A549 (cell line): ENCODE data around the gene TMOD4. TPM values are rescaled to one million over a fixed set of nuclear protein-coding genes. Genes with fewer than 3 reads are reported as not detected.

Experiments
- ATAC-seq, 2 experiments: fragments of 200-7000 bp in 1 of 2; fragments of >200 bp in 1 of 2; cut with Nextera tagmentation in 1 of 2; cut with Tn5 transposase in 1 of 2; 3 replicates each; pipeline versions ENCODE4 v1.8.0 to v1.9.1; 2018 to 2020; ENCODE audit warnings: mild to moderate bottlenecking in 1 of 2, moderate library complexity in 1 of 2
- CTCF ChIA-PET: fragments of 300-600 bp; sonication (Branson Sonifier 250); formaldehyde crosslinking; extraction: SDS; loops from one replicate; lab custom pipeline; 2021; ENCODE audit warnings: antibody characterized with exemption, inconsistent platforms; lab: Yijun Ruan, JAX
- POLR2A ChIA-PET: fragments of 350-600 bp; formaldehyde crosslinking; extraction: SDS; loops from one replicate; lab custom pipeline; 2021; ENCODE audit warnings: antibody characterized with exemption, inconsistent platforms; lab: Yijun Ruan, JAX
- DNase-seq, 2 experiments: peaks; one replicate each; pipeline versions ENCODE4 v3.0.0 to v3.0.0-alpha.2; 2011 to 2016; ENCODE audit warnings: low read depth in 1 of 2, low spot score in 1 of 2
- FAIRE-seq: peaks from 2 replicates; lab custom pipeline; 2011; peaks lifted over from hg19 to GRCh38; lab: Jason Lieb, UNC
- H3K27ac ChIP-seq, 2 experiments: fragments of >200 bp; sonication (Bioruptor Twin); formaldehyde crosslinking; 3 replicates each; pipeline ENCODE4 v1.5.1; 2016 to 2017
- H3K4me1 ChIP-seq: fragments of >200 bp; sonication (Bioruptor Twin); formaldehyde crosslinking; 3 replicates; pipeline ENCODE4 v1.6.1; 2016
- H3K4me2 ChIP-seq: fragments of >200 bp; sonication (Bioruptor Twin); formaldehyde crosslinking; 3 replicates; pipeline ENCODE4 v1.6.1; 2016
- H3K4me3 ChIP-seq: fragments of >200 bp; sonication (Bioruptor Twin); formaldehyde crosslinking; 3 replicates; pipeline ENCODE4 v1.5.1; 2016
- H3K9me3 ChIP-seq: fragments of >200 bp; sonication (Bioruptor Twin); formaldehyde crosslinking; 3 replicates; pipeline ENCODE4 v1.6.1; 2016
- CHD4 ChIP-seq: fragments of 200-600 bp; sonication (generic); IDR thresholded peaks from 2 replicates; pipeline ENCODE4 v1.6.1; 2016; ENCODE audit warnings: antibody characterized with exemption, mild to moderate bottlenecking, borderline replicate concordance
- ELK1 ChIP-seq: fragments of 150-350 bp; IDR thresholded peaks from 2 replicates; pipeline ENCODE4 v1.6.1; 2014; ENCODE audit warnings: low read depth, mild to moderate bottlenecking, low read length
- EP300 ChIP-seq, 2 experiments: fragments of >200 bp; sonication (Bioruptor Twin); formaldehyde crosslinking; IDR thresholded peaks; 2 replicates in 1 of 2; 3 replicates in 1 of 2; pipeline ENCODE4 v1.6.1; 2016 to 2017
- ESRRA ChIP-seq: fragments of 150-350 bp; IDR thresholded peaks from 2 replicates; pipeline ENCODE4 v1.6.1; 2014; ENCODE audit warnings: mild to moderate bottlenecking, low read length, borderline replicate concordance
- HEYL ChIP-seq: fragments of 250-450 bp; sonication (Bioruptor Pico); IDR thresholded peaks from 2 replicates; pipeline ENCODE4 v1.8.0; 2021; ENCODE audit warnings: mild to moderate bottlenecking, moderate library complexity
- HOXA7 ChIP-seq: fragments of 250-450 bp; sonication (Bioruptor Pico); IDR thresholded peaks from 2 replicates; pipeline ENCODE4 v1.5.0; 2020; ENCODE audit warnings: mild to moderate bottlenecking, moderate library complexity
- HOXB5 ChIP-seq: fragments of 250-450 bp; sonication (Bioruptor Pico); IDR thresholded peaks from 2 replicates; pipeline ENCODE4 v1.5.0; 2020; ENCODE audit warnings: mild to moderate bottlenecking, moderate library complexity
- JUN ChIP-seq, 2 experiments: fragments of >200 bp; sonication (Bioruptor Twin); formaldehyde crosslinking; IDR thresholded peaks; 2 replicates in 1 of 2; 3 replicates in 1 of 2; pipeline ENCODE4 v1.6.1; 2016 to 2017
- JUNB ChIP-seq: fragments of >200 bp; sonication (Bioruptor Twin); formaldehyde crosslinking; IDR thresholded peaks from 2 replicates; pipeline ENCODE4 v1.6.1; 2016
- KDM1A ChIP-seq: fragments of 200-600 bp; sonication (generic); IDR thresholded peaks from 2 replicates; pipeline ENCODE4 v1.6.1; 2016; ENCODE audit warnings: low read depth, mild to moderate bottlenecking
- MYC ChIP-seq: IDR thresholded peaks from 2 replicates; pipeline ENCODE4 v1.6.1; 2012; ENCODE audit warnings: mild to moderate bottlenecking, inconsistent platforms, low read length, improper control_type of control experiment, borderline replicate concordance
- NFE2L2 ChIP-seq: fragments of 150-350 bp; conservative IDR thresholded peaks from 2 replicates; pipeline ENCODE4 v1.6.1; 2014; ENCODE audit warnings: low read length
- NPAS2 ChIP-seq: fragments of 250-450 bp; sonication (Bioruptor Pico); IDR thresholded peaks from 2 replicates; pipeline ENCODE4 v1.8.0; 2022; ENCODE audit warnings: mild to moderate bottlenecking, moderate library complexity, borderline replicate concordance
- NR3C1 ChIP-seq: fragments of >200 bp; sonication (Bioruptor Twin); formaldehyde crosslinking; IDR thresholded peaks from 3 replicates; pipeline ENCODE4 v1.6.1; 2017
- POLR2AphosphoS2 ChIP-seq: conservative IDR thresholded peaks from 2 replicates; pipeline ENCODE4 v1.6.1; 2012; ENCODE audit warnings: low read length, improper control_type of control experiment, inconsistent platforms
- SMC3 ChIP-seq: fragments of >200 bp; sonication (Bioruptor Twin); formaldehyde crosslinking; IDR thresholded peaks from 3 replicates; pipeline ENCODE4 v1.6.1; 2018; ENCODE audit warnings: inconsistent platforms
- ZNF302 ChIP-seq: fragments of 250-450 bp; sonication (Bioruptor Pico); IDR thresholded peaks from 2 replicates; pipeline ENCODE4 v1.9.0; 2021; ENCODE audit warnings: inconsistent platforms, mild to moderate bottlenecking, moderate library complexity
- ZSCAN20 ChIP-seq: fragments of 250-450 bp; sonication (Bioruptor Pico); IDR thresholded peaks from 2 replicates; pipeline ENCODE4 v1.8.0; 2022; ENCODE audit warnings: mild to moderate bottlenecking, moderate library complexity
- WGBS: methylation state at CpG from one replicate; pipeline ENCODE4 v1.1.6; 2017; ENCODE audit errors: missing lambda C conversion rate; 5-methylcytosine and 5-hydroxymethylcytosine counted together
- polyA plus RNA-seq, 4 experiments: library from polyadenylated mRNA; depleted of rRNA in 3 of 4; stranded (reverse); fragments of >200 nt; fragmentation: RNase III in 1 of 4; extraction: RNeasy Plus Mini Kit Qiagen cat#74134 plus additional on column Dnase treatment in 1 of 4; gene quantifications; 2 replicates in 3 of 4; 3 replicates in 1 of 4; pipeline ENCODE4 v1.2.3, GENCODE V29; 2011 to 2017
- TF ChIP-seq, protein P1 (sequence below): fragments of >200 bp; sonication (Bioruptor Twin); formaldehyde crosslinking; IDR thresholded peaks from 3 replicates; pipeline ENCODE4 v1.6.1; 2016
- TF ChIP-seq, protein P2 (sequence below): fragments of 250-450 bp; sonication (Bioruptor Pico); IDR thresholded peaks from 2 replicates; pipeline ENCODE4 v1.5.0; 2021; ENCODE audit warnings: mild to moderate bottlenecking, moderate library complexity, borderline replicate concordance
- TF ChIP-seq, protein P3 (sequence below): fragments of >200 bp; sonication (Bioruptor Twin); formaldehyde crosslinking; IDR thresholded peaks from 3 replicates; pipeline ENCODE4 v1.5.1; 2016

The TMOD4 gene
- polyA plus RNA-seq, 2 of the 4 experiments (the other 2 are of a cell fraction), result 0.30 to 0.49 TPM

- POLR2A ChIA-PET, result interaction anchor here (0.5 kb wide), 1 partner anchor 45 kb away, joined by 4 read pairs; no protein-coding TSS in a partner anchor
- no peak for TF ChIP-seq KDM1A
- no peak for TF ChIP-seq HEYL
- TF ChIP-seq, protein P1, sequence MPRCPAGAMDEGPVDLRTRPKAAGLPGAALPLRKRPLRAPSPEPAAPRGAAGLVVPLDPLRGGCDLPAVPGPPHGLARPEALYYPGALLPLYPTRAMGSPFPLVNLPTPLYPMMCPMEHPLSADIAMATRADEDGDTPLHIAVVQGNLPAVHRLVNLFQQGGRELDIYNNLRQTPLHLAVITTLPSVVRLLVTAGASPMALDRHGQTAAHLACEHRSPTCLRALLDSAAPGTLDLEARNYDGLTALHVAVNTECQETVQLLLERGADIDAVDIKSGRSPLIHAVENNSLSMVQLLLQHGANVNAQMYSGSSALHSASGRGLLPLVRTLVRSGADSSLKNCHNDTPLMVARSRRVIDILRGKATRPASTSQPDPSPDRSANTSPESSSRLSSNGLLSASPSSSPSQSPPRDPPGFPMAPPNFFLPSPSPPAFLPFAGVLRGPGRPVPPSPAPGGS, result no peak
- TF ChIP-seq JUNB, result no peak
- no peak for TF ChIP-seq CHD4
- no peak for TF ChIP-seq POLR2AphosphoS2
- no peak for TF ChIP-seq NFE2L2
- no peak for TF ChIP-seq MYC
- no peak for TF ChIP-seq SMC3
- TF ChIP-seq HOXA7 (CRISPR knock-in tag), result no peak
- TF ChIP-seq ELK1, result no peak
- no peak for TF ChIP-seq ZSCAN20 (CRISPR knock-in tag)
- TF ChIP-seq, protein P2, sequence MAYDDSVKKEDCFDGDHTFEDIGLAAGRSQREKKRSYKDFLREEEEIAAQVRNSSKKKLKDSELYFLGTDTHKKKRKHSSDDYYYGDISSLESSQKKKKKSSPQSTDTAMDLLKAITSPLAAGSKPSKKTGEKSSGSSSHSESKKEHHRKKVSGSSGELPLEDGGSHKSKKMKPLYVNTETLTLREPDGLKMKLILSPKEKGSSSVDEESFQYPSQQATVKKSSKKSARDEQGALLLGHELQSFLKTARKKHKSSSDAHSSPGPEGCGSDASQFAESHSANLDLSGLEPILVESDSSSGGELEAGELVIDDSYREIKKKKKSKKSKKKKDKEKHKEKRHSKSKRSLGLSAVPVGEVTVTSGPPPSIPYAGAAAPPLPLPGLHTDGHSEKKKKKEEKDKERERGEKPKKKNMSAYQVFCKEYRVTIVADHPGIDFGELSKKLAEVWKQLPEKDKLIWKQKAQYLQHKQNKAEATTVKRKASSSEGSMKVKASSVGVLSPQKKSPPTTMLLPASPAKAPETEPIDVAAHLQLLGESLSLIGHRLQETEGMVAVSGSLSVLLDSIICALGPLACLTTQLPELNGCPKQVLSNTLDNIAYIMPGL (CRISPR knock-in tag), result no peak
- Histone ChIP-seq H3K4me3 (no peak overlapping the region), H3K4me2 (no peak overlapping the region; the same call in 2 of the 3 replicates), H3K4me1 (peaks cover 10% of the 10 kb centered on the region; the same call in 2 of the 3 replicates), H3K9me3 (no peaks in the 10 kb centered on the region), H3K27ac (no peak overlapping the region)
- no peak for DNase-seq
- no peak for FAIRE-seq
- WGBS, result 94% methylated on average over 2 of the region's 2 CpGs
- CTCF ChIA-PET, result interaction anchor here (1.6 kb wide), 1 partner anchor 76 kb away, joined by 5 read pairs; the partner anchor contains the start of gene GABPB2
- no peak for ATAC-seq
These were observed 28.1 kb downstream of the TMOD4 start for GRCh38 chr1:151147665-151148064.

DNA sequence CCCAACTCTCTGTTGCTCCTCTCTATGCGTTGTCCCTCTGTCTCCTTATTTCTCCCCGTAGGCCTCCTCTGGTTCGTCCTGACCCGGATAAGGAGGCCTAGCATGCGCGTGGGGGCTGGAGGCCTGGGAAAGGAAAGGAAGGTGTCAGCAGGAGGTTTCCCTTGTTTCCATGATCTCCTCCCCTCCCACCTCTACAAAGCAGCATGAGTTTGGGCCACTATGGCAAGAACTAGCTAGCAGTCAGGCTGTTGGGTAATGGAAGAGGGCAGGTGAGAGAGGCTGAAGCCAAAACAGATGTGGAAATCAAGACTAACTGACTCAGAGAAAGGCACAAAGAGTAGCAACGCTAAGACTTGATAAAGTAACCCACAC, 28.7 kb downstream of the TMOD4 start:
- H3K4me1 ChIP-seq, result peaks cover 10% of the 10 kb centered on the region; the same call in 2 of the 3 replicates
- FAIRE-seq, result no peak
- H3K27ac ChIP-seq, result peak overlapping the region in 1 of 2 experiments; percentile 52; a peak in 2 of 6 replicates
- POLR2A ChIA-PET, result interaction anchor here (0.5 kb wide), 1 partner anchor 45 kb away, joined by 4 read pairs; no protein-coding TSS in a partner anchor
- no peak for DNase-seq
- 64% methylated on average over 7 of the region's 7 CpGs for WGBS
- peak in 1 of 2 experiments; percentile 6; a peak in 2 of 6 replicates for ATAC-seq
- no peaks in the 10 kb centered on the region for H3K9me3 ChIP-seq
- CTCF ChIA-PET, result no interaction called here
- no peak for TF ChIP-seq NR3C1
- no peak for TF ChIP-seq NPAS2 (CRISPR knock-in tag)
- no peak for TF ChIP-seq EP300 (IDR thresholded peaks at IDR 0.05)
- no peak for TF ChIP-seq ESRRA
- TF ChIP-seq JUN (IDR thresholded peaks at IDR 0.05), result no peak
- TF ChIP-seq HOXB5, result no peak
- TF ChIP-seq, protein P3, sequence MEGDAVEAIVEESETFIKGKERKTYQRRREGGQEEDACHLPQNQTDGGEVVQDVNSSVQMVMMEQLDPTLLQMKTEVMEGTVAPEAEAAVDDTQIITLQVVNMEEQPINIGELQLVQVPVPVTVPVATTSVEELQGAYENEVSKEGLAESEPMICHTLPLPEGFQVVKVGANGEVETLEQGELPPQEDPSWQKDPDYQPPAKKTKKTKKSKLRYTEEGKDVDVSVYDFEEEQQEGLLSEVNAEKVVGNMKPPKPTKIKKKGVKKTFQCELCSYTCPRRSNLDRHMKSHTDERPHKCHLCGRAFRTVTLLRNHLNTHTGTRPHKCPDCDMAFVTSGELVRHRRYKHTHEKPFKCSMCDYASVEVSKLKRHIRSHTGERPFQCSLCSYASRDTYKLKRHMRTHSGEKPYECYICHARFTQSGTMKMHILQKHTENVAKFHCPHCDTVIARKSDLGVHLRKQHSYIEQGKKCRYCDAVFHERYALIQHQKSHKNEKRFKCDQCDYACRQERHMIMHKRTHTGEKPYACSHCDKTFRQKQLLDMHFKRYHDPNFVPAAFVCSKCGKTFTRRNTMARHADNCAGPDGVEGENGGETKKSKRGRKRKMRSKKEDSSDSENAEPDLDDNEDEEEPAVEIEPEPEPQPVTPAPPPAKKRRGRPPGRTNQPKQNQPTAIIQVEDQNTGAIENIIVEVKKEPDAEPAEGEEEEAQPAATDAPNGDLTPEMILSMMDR, result no peak
- TF ChIP-seq ZNF302, result no peak
- peak overlapping the region; percentile 66 for H3K4me3 ChIP-seq
- H3K4me2 ChIP-seq, result peak overlapping the region; percentile 94
